Fibroblast of lung (primary cell): ENCODE results near the gene SPRR1A. TPM values are rescaled to one million over a fixed set of nuclear protein-coding genes. Genes with fewer than 3 reads are reported as not detected.

Source experiments
- DNase-seq, 2 donors: peaks; one replicate each; pipeline versions ENCODE4 v3.0.0 to v3.0.0-alpha.2; 2010; ENCODE audit warnings: low read depth in 2 of 2
- H2AFZ ChIP-seq: 2 replicates; pipeline ENCODE4 v1.5.1; 2012; ENCODE audit warnings: low read length, control low read depth, inconsistent platforms
- H3K27ac ChIP-seq: 2 replicates; pipeline ENCODE4 v1.5.1; 2011; ENCODE audit warnings: low read length, control low read depth; ENCODE audit not compliant: insufficient read depth
- H3K27me3 ChIP-seq: 2 replicates; pipeline ENCODE4 v1.5.1; 2011; ENCODE audit warnings: mild to moderate bottlenecking, low read length; ENCODE audit not compliant: control insufficient read depth, insufficient read depth
- H3K36me3 ChIP-seq: 2 replicates; pipeline ENCODE4 v1.5.1; 2011; ENCODE audit warnings: low read length; ENCODE audit not compliant: control insufficient read depth, insufficient read depth
- H3K4me1 ChIP-seq: 2 replicates; pipeline ENCODE4 v1.5.1; 2011; ENCODE audit warnings: low read length; ENCODE audit not compliant: control insufficient read depth, insufficient read depth; ENCODE audit errors: extremely low read depth
- H3K4me2 ChIP-seq: 2 replicates; pipeline ENCODE4 v1.5.1; 2011; ENCODE audit warnings: low read length, control low read depth; ENCODE audit not compliant: insufficient read depth; ENCODE audit errors: extremely low read depth
- H3K4me3 ChIP-seq, 4 experiments: fragments of 200-600 bp in 1 of 4; sonication (generic) in 1 of 4; replicated peaks in 1 of 4; 2 replicates each; pipeline ENCODE4 v1.5.1; 2011 to 2016; ENCODE audit warnings: low read length in 4 of 4, low read depth in 3 of 4, mild to moderate bottlenecking in 3 of 4, control low read depth in 2 of 4, inconsistent platforms in 1 of 4, mixed read lengths in 1 of 4; ENCODE audit not compliant: insufficient read depth in 1 of 4; ENCODE audit errors: control extremely low read depth in 1 of 4
- H3K79me2 ChIP-seq: 2 replicates; pipeline ENCODE4 v1.5.1; 2012; ENCODE audit warnings: mild to moderate bottlenecking, low read length, inconsistent platforms; ENCODE audit not compliant: control insufficient read depth, insufficient read depth
- H3K9ac ChIP-seq: 2 replicates; pipeline ENCODE4 v1.5.1; 2011; ENCODE audit warnings: mild to moderate bottlenecking, low read length, control low read depth; ENCODE audit not compliant: insufficient read depth
- H3K9me3 ChIP-seq: 2 replicates; pipeline ENCODE4 v1.5.1; 2012; ENCODE audit warnings: low read depth, low read length; ENCODE audit not compliant: control insufficient read depth, insufficient read depth
- H4K20me1 ChIP-seq: 2 replicates; pipeline ENCODE4 v1.5.1; 2011; ENCODE audit warnings: low read length; ENCODE audit not compliant: control insufficient read depth, insufficient read depth; ENCODE audit errors: extremely low read depth
- CTCF ChIP-seq, 2 donors: IDR thresholded peaks in 1 of 2; conservative IDR thresholded peaks in 1 of 2; 1 replicate in 1 of 2; 2 replicates in 1 of 2; pipeline ENCODE4 v1.5.1; 2011 to 2012; ENCODE audit warnings: low read length in 2 of 2, control low read depth in 1 of 2, inconsistent platforms in 1 of 2, low read depth in 1 of 2, mild to moderate bottlenecking in 1 of 2
- EZH2 ChIP-seq: IDR thresholded peaks from 2 replicates; pipeline ENCODE4 v1.5.1; 2012; ENCODE audit warnings: low read length, control low read depth, mild to moderate bottlenecking; ENCODE audit errors: missing control alignments
- polyA plus RNA-seq, 2 donors: library from polyadenylated mRNA; depleted of rRNA in 1 of 2; stranded (reverse) in 1 of 2; unstranded in 1 of 2; fragments of >200 nt; gene quantifications; 2 replicates each; pipeline ENCODE4 v1.2.1, GENCODE V29; 2011 to 2012; ENCODE audit warnings: missing spikeins in 1 of 2
- total RNA-seq: library from RNA; depleted of rRNA; stranded (reverse); fragments of >200 nt; gene quantifications from 2 replicates; pipeline ENCODE4 v1.2.1, GENCODE V29; 2014

SPRR1A gene
- total and polyA plus RNA-seq, 2 donors (not counting 1 experiment from before 2014, with no cell fraction given): not detected

- H2AFZ ChIP-seq: no peak overlapping the region
- no peak overlapping the region for H3K4me3 ChIP-seq
- H3K27ac ChIP-seq: no peak overlapping the region
- H3K9ac ChIP-seq: no peak overlapping the region
- no peaks in the 10 kb centered on the region for H3K79me2 ChIP-seq
- no peaks in the 10 kb centered on the region for H3K27me3 ChIP-seq
- H3K4me1 ChIP-seq: no peaks in the 10 kb centered on the region
- no peaks in the 10 kb centered on the region for H3K36me3 ChIP-seq
- H3K9me3 ChIP-seq: no peaks in the 10 kb centered on the region
- H3K4me2 ChIP-seq: no peak overlapping the region
- DNase-seq: no peak
- TF ChIP-seq EZH2: no peak
- TF ChIP-seq CTCF (conservative IDR thresholded peaks at IDR 0.05 in 1 of 2, IDR thresholded peaks at IDR 0.05 in 1 of 2; ENCODE audit: low read depth in 1 of 2, low read length in 2 of 2): no peak
- H4K20me1 ChIP-seq: no peaks in the 10 kb centered on the region
Observed at GRCh38 chr1:152951711-152952110, 32.2 kb upstream of the SPRR1A start.

- Histone ChIP-seq H3K9me3 (no peaks in the 10 kb centered on the region), H4K20me1 (no peaks in the 10 kb centered on the region), H3K9ac (no peak overlapping the region), H3K4me2 (no peak overlapping the region), H3K79me2 (no peaks in the 10 kb centered on the region), H3K4me1 (no peaks in the 10 kb centered on the region), H3K27me3 (no peaks in the 10 kb centered on the region), H2AFZ (no peak overlapping the region), H3K4me3 (no peak overlapping the region), H3K27ac (no peak overlapping the region), H3K36me3 (no peaks in the 10 kb centered on the region)
- no peak for DNase-seq
- TF ChIP-seq EZH2 (no peak), CTCF (conservative IDR thresholded peaks at IDR 0.05 in 1 of 2, IDR thresholded peaks at IDR 0.05 in 1 of 2; ENCODE audit: low read depth in 1 of 2, low read length in 2 of 2) (no peak)
Observed at GRCh38 chr1:152953761-152954160, 30.1 kb upstream of the SPRR1A start.

- Histone ChIP-seq H3K9me3 (no peaks in the 10 kb centered on the region), H3K27ac (no peak overlapping the region), H3K4me3 (no peak overlapping the region), H3K27me3 (no peaks in the 10 kb centered on the region), H2AFZ (no peak overlapping the region), H3K4me1 (no peaks in the 10 kb centered on the region), H3K4me2 (no peak overlapping the region), H3K9ac (no peak overlapping the region), H3K36me3 (no peaks in the 10 kb centered on the region), H4K20me1 (no peaks in the 10 kb centered on the region), H3K79me2 (no peaks in the 10 kb centered on the region)
- no peak for DNase-seq
- TF ChIP-seq EZH2 (no peak), CTCF (conservative IDR thresholded peaks at IDR 0.05 in 1 of 2, IDR thresholded peaks at IDR 0.05 in 1 of 2; ENCODE audit: low read depth in 1 of 2, low read length in 2 of 2) (no peak)
Observed at GRCh38 chr1:152954436-152954835, 29.4 kb upstream of the SPRR1A start.
